Stimulated activated CD8-positive, alpha-beta memory T cell treated with anti-CD3 and anti-CD28 coated beads, Interleukin-15, amount 100 ng/mL, for 48 hours (primary cell): ENCODE measurements around the gene RTEL1.
"Not testable (repeated sequence)": the region's sequence is repeated elsewhere in the genome, so short reads cannot be mapped to it uniquely, and the experiment has no call there.

Experiments used
- DNase-seq, 2 donors: peaks; one replicate each; pipeline ENCODE4 v3.0.0-alpha.2; 2020; ENCODE audit warnings: low read depth in 2 of 2

The RTEL1 gene

GRCh38 chr20:63668351-63668750 lies 10.2 kb downstream of the RTEL1 start:
- no peak for DNase-seq

GRCh38 chr20:63671695-63672094 lies 13.6 kb downstream of the RTEL1 start:
- not testable (repeated sequence) for DNase-seq

GRCh38 chr20:63672666-63673065 lies 14.6 kb downstream of the RTEL1 start:
- DNase-seq: no peak

- DNase-seq: no peak
Observed at GRCh38 chr20:63673951-63674350, 15.8 kb downstream of the RTEL1 start.

- no peak for DNase-seq
Observed at GRCh38 chr20:63675681-63676368, 17.7 kb downstream of the RTEL1 start.

- no peak for DNase-seq
Observed at GRCh38 chr20:63678071-63678470, 20.0 kb downstream of the RTEL1 start.

GRCh38 chr20:63678667-63679465 lies 20.8 kb downstream of the RTEL1 start:
- no peak for DNase-seq

- no peak for DNase-seq
Observed at GRCh38 chr20:63679799-63680305, 21.7 kb downstream of the RTEL1 start.

- DNase-seq: no peak
Observed at GRCh38 chr20:63680427-63680826, 22.3 kb downstream of the RTEL1 start.

GRCh38 chr20:63680857-63681608 lies 22.9 kb downstream of the RTEL1 start:
- no peak for DNase-seq

- DNase-seq: no peak
Observed at GRCh38 chr20:63681609-63682142, 23.6 kb downstream of the RTEL1 start.

GRCh38 chr20:63682384-63683139 lies 24.4 kb downstream of the RTEL1 start:
- no peak for DNase-seq

GRCh38 chr20:63685269-63686026 lies 27.3 kb downstream of the RTEL1 start:
- DNase-seq: no peak

- DNase-seq: no peak
Observed at GRCh38 chr20:63686094-63686491, 28.0 kb downstream of the RTEL1 start.

GRCh38 chr20:63686492-63687321 lies 28.6 kb downstream of the RTEL1 start:
- no peak for DNase-seq

- no peak for DNase-seq
Observed at GRCh38 chr20:63687419-63688178, 29.5 kb downstream of the RTEL1 start.

- no peak for DNase-seq
Observed at GRCh38 chr20:63688228-63689045, 30.3 kb downstream of the RTEL1 start.
